K562 (cell line): ENCODE measurements around the gene MDN1. TPM values are rescaled to one million over a fixed set of nuclear protein-coding genes. Genes with fewer than 3 reads are reported as not detected.

ENCODE experiments used
- ATAC-seq: fragments of 200-7000 bp; cut with Tn5 transposase; 3 replicates; pipeline ENCODE4 v1.9.1; 2020; ENCODE audit warnings: moderate library complexity
- BruUV-seq: library from RNA; stranded (reverse); fragments of 400-500 nt; replicated peaks from 2 replicates; lab custom pipeline; 2021; lab: Mats Ljungman, UMichigan
- CTCF ChIA-PET: fragments of 300-600 bp; formaldehyde crosslinking; extraction: SDS; loops from one replicate; lab custom pipeline; 2021; ENCODE audit warnings: low intra/inter-chr PET ratio; lab: Yijun Ruan, JAX
- POLR2A ChIA-PET: fragments of 300-600, 350-650 bp; sonication (Branson Sonifier 250); formaldehyde crosslinking; extraction: SDS; loops from one replicate; lab custom pipeline; 2021; ENCODE audit warnings: antibody characterized with exemption, inconsistent platforms; lab: Yijun Ruan, JAX
- DNase-seq, 4 experiments: peaks; one replicate each; pipeline versions ENCODE4 v3.0.0 to v3.0.0-alpha.2; 2011 to 2018; ENCODE audit warnings: low spot score in 3 of 4, mixed read lengths in 3 of 4; ENCODE audit errors: extremely low read depth in 1 of 4
- FAIRE-seq: peaks from 2 replicates; lab custom pipeline; 2011; peaks lifted over from hg19 to GRCh38; lab: Jason Lieb, UNC
- H2AFZ ChIP-seq: 2 replicates; pipeline ENCODE4 v1.6.0; 2011; ENCODE audit warnings: low read depth, low read length, control low read depth, inconsistent platforms
- H3K27ac ChIP-seq: fragments of 200-600 bp; 3 replicates; pipeline ENCODE4 v1.8.0; 2011; ENCODE audit warnings: low read depth, mild to moderate bottlenecking, control low read depth, inconsistent platforms, low read length, moderate library complexity, mixed read lengths; ENCODE audit errors: extremely low read depth
- H3K27me3 ChIP-seq, 2 experiments: fragments of 300-600 bp in 1 of 2; 2 replicates in 1 of 2; 3 replicates in 1 of 2; pipeline versions ENCODE4 v1.6.0 to v1.8.0; 2011; ENCODE audit warnings: inconsistent platforms in 2 of 2, low read length in 2 of 2, mild to moderate bottlenecking in 1 of 2, mixed read lengths in 1 of 2, moderate library complexity in 1 of 2; ENCODE audit not compliant: control insufficient read depth in 2 of 2, insufficient read depth in 2 of 2
- H3K36me3 ChIP-seq: fragments of 300-600 bp; 3 replicates; pipeline ENCODE4 v1.8.0; 2011; ENCODE audit warnings: mild to moderate bottlenecking, low read length, inconsistent platforms; ENCODE audit not compliant: control insufficient read depth, insufficient read depth
- H3K4me1 ChIP-seq, 2 experiments: fragments of 200-600 bp in 1 of 2; replicated peaks in 1 of 2; 2 replicates in 1 of 2; 3 replicates in 1 of 2; pipeline versions ENCODE4 v1.5.1 to v1.8.0; 2011; ENCODE audit warnings: inconsistent platforms in 2 of 2, low read length in 2 of 2, mild to moderate bottlenecking in 1 of 2, mixed read lengths in 1 of 2, moderate library complexity in 1 of 2; ENCODE audit not compliant: control insufficient read depth in 2 of 2, insufficient read depth in 2 of 2
- H3K4me2 ChIP-seq: 2 replicates; pipeline ENCODE4 v1.6.1; 2011; ENCODE audit warnings: low read length, control low read depth, inconsistent platforms, mixed read lengths; ENCODE audit not compliant: insufficient read depth
- H3K4me3 ChIP-seq: fragments of 200-600 bp; sonication (generic), shearing (Covaris generic); 2 replicates; pipeline ENCODE4 v1.5.1; 2016; ENCODE audit warnings: control low read depth, inconsistent platforms
- H3K79me2 ChIP-seq: fragments of 200-600 bp; 3 replicates; pipeline ENCODE4 v1.8.0; 2011; ENCODE audit warnings: low read length, inconsistent platforms; ENCODE audit not compliant: control insufficient read depth, insufficient read depth
- H3K9ac ChIP-seq, 2 experiments: 2 replicates each; pipeline versions ENCODE4 v1.6.0 to v1.6.1; 2011; ENCODE audit warnings: low read depth in 2 of 2, low read length in 2 of 2, control low read depth in 1 of 2, inconsistent platforms in 1 of 2, mild to moderate bottlenecking in 1 of 2, mixed read lengths in 1 of 2; ENCODE audit not compliant: insufficient read depth in 1 of 2
- H3K9me1 ChIP-seq: one replicate; pipeline ENCODE4 v1.6.0; 2011; ENCODE audit warnings: inconsistent platforms, mild to moderate bottlenecking, low read length, moderate library complexity; ENCODE audit not compliant: control insufficient read depth, insufficient read depth
- H3K9me3 ChIP-seq: replicated peaks from 2 replicates; pipeline ENCODE4 v1.5.1; 2011; ENCODE audit warnings: low read depth, low read length, inconsistent platforms; ENCODE audit not compliant: control insufficient read depth, insufficient read depth
- H4K20me1 ChIP-seq: replicated peaks from 2 replicates; pipeline ENCODE4 v1.6.1; 2011; ENCODE audit warnings: low read length, inconsistent platforms, mixed read lengths; ENCODE audit not compliant: control insufficient read depth, insufficient read depth
- BCL6 ChIP-seq: fragments of 250-450 bp; sonication (Bioruptor Pico); IDR thresholded peaks from 2 replicates; pipeline ENCODE4 v1.4.0; 2020
- BRD9 ChIP-seq: fragments of 450-650 bp; IDR thresholded peaks from 2 replicates; pipeline ENCODE4 v1.6.1; 2018; ENCODE audit warnings: low read depth; ENCODE audit not compliant: partially characterized antibody
- ETV6 ChIP-seq, 3 experiments: fragments of 150-350 bp in 1 of 3; sonication (generic) in 1 of 3; formaldehyde crosslinking in 1 of 3; IDR thresholded peaks; 2 replicates each; pipeline versions ENCODE4 v1.6.1 to v1.8.0; 2014 to 2022; ENCODE audit warnings: borderline replicate concordance in 2 of 3, low read depth in 2 of 3, antibody characterized with exemption in 1 of 3, low read length in 1 of 3, mild to moderate bottlenecking in 1 of 3, missing genetic modification reagents in 1 of 3
- KLF1 ChIP-seq: fragments of 450-650 bp; IDR thresholded peaks from 2 replicates; pipeline ENCODE4 v1.6.1; 2016; ENCODE audit warnings: missing genetic modification characterization, missing compliant biosample characterization
- MITF ChIP-seq: IDR thresholded peaks from 2 replicates; pipeline ENCODE4 v1.6.1; 2014; ENCODE audit warnings: antibody characterized with exemption
- MXI1 ChIP-seq: IDR thresholded peaks from 2 replicates; pipeline ENCODE4 v1.6.1; 2011; ENCODE audit warnings: low read depth, mild to moderate bottlenecking, improper control_type of control experiment, low read length
- TBP ChIP-seq: optimal IDR thresholded peaks from 2 replicates; pipeline ENCODE3; 2011; ENCODE audit warnings: low read depth, low read length, improper control_type of control experiment
- TEAD1 ChIP-seq, 2 experiments: fragments of 450-650 bp in 1 of 2; sonication (generic) in 1 of 2; formaldehyde crosslinking; IDR thresholded peaks; 2 replicates each; pipeline versions ENCODE4 v1.4.0 to v1.8.0; 2020 to 2022; ENCODE audit warnings: mild to moderate bottlenecking in 2 of 2, missing genetic modification reagents in 1 of 2
- TEAD4 ChIP-seq, 2 experiments: sonication (generic) in 1 of 2; formaldehyde crosslinking in 1 of 2; IDR thresholded peaks; 2 replicates each; pipeline versions ENCODE4 v1.6.1 to v1.8.0; 2012 to 2022; ENCODE audit warnings: borderline replicate concordance in 1 of 2, inconsistent platforms in 1 of 2, low read length in 1 of 2, mild to moderate bottlenecking in 1 of 2, missing genetic modification reagents in 1 of 2
- VEZF1 ChIP-seq: fragments of 200-800 bp; sonication (Bioruptor generic); IDR thresholded peaks from 2 replicates; pipeline ENCODE4 v1.6.1; 2017; ENCODE audit warnings: missing genetic modification characterization, missing compliant biosample characterization
- ZFP1 ChIP-seq: fragments of 450-650 bp; formaldehyde crosslinking; IDR thresholded peaks from 2 replicates; pipeline ENCODE4 v1.4.0; 2020; ENCODE audit warnings: mild to moderate bottlenecking, mixed read lengths
- ZNF217 ChIP-seq: sonication (generic); formaldehyde crosslinking; IDR thresholded peaks from 2 replicates; pipeline ENCODE4 v1.8.0; 2022; ENCODE audit warnings: mild to moderate bottlenecking, missing genetic modification reagents
- WGBS: fragments of 100-300 bp; shearing (Covaris generic); methylation state at CpG from one replicate; pipeline ENCODE4 v1.1.6; 2016; ENCODE audit warnings: low coverage, mixed read lengths; ENCODE audit not compliant: insufficient coverage; ENCODE audit errors: missing lambda C conversion rate; 5-methylcytosine and 5-hydroxymethylcytosine counted together
- in situ Hi-C: fragments of 300-500 bp; cut with MboI; formaldehyde crosslinking; loops from 4 replicates; pipeline ENCODE4 v1.15.0; 2018; ENCODE audit warnings: inconsistent platforms, mixed read lengths
- intact Hi-C: fragments of 100-400 bp; cut with micrococcal nuclease; formaldehyde crosslinking; loops from 2 replicates; pipeline ENCODE4 v1.14.2; 2022
- polyA plus RNA-seq, 8 experiments: library from polyadenylated mRNA; depleted of rRNA in 4 of 8; stranded (reverse) in 5 of 8; unstranded in 3 of 8; fragments of >200 nt; fragmentation: Nextera tagmentation in 2 of 8; fragmentation: Illumina TruSeq in 1 of 8; extraction: Ambion mirVana in 2 of 8; extraction: Trizol in 1 of 8; gene quantifications; 2 replicates each; pipeline versions ENCODE4 v1.2.1 to v1.2.3, GENCODE V29; 2011 to 2014; ENCODE audit warnings: inconsistent platforms in 1 of 8, missing spikeins in 1 of 8
- total RNA-seq, 7 experiments: library from RNA; depleted of rRNA in 6 of 7; stranded (reverse); fragments of >200 nt in 6 of 7; fragmentation: Illumina TruSeq in 2 of 7; extraction: Trizol in 2 of 7; gene quantifications; 2 replicates each; pipeline versions ENCODE4 v1.2.1 to v1.2.3, GENCODE V29; 2011 to 2021; ENCODE audit warnings: low replicate concordance in 1 of 7
- TF ChIP-seq, protein P1 (sequence below): fragments of 250-450 bp; sonication (Bioruptor Pico); IDR thresholded peaks from 2 replicates; pipeline ENCODE4 v1.8.0; 2022; ENCODE audit warnings: moderate library complexity, mild to moderate bottlenecking, inconsistent platforms
- TF ChIP-seq, protein P2 (sequence below): sonication (generic); formaldehyde crosslinking; IDR thresholded peaks from 2 replicates; pipeline ENCODE4 v1.8.0; 2022; ENCODE audit warnings: missing genetic modification reagents, mild to moderate bottlenecking, borderline replicate concordance

Gene MDN1
- total and polyA plus RNA-seq, 9 of the 15 experiments (the other 6 are each of a cell fraction or from before 2014, with no cell fraction given), result 25.6 to 93.6 (median 43.0) TPM

GRCh38 chr6:89818977-89819335, 638 bp downstream of the MDN1 start:
- FAIRE-seq (peak; percentile 63), DNase-seq (peak in 2 of 4 experiments; percentile 17 to 57), ATAC-seq (peak; percentile 64)
- peaks cover 12% of the 10 kb centered on the region for H4K20me1 ChIP-seq
- H3K36me3 ChIP-seq, result peaks cover 30% of the 10 kb centered on the region; the same call in 2 of the 3 replicates
- WGBS, result under 1% methylated on average over 14 of the region's 14 CpGs
- no peaks in the 10 kb centered on the region for H3K27me3 ChIP-seq
- H3K4me1 ChIP-seq, result peaks cover 12 to 14% of the 10 kb centered on the region in 2 experiments; a peak in 4 of 5 replicates
- CTCF ChIA-PET, result no interaction called here
- BruUV-seq, result no TSS peak
- H3K9me1 ChIP-seq, result no peaks in the 10 kb centered on the region
- H3K9me3 ChIP-seq, result no peaks in the 10 kb centered on the region
- peak overlapping the region; percentile 95 to 97 for H3K9ac ChIP-seq
- intact Hi-C loops (no loop called here), in situ Hi-C loops (no loop called here)
- POLR2A ChIA-PET, result interaction anchor here (0.9 to 3.9 kb wide), 5 partner anchors 10 to 33 kb away, joined by 3 to 43 read pairs (median 5); partner anchors contain the start of gene CASP8AP2
- peak overlapping the region; percentile 94 for H3K4me3 ChIP-seq
- peak overlapping the region; percentile 93 for H3K27ac ChIP-seq
- H3K79me2 ChIP-seq, result peaks cover 69% of the 10 kb centered on the region
- peak overlapping the region; percentile 97 for H2AFZ ChIP-seq
- peak overlapping the region; percentile 100 for H3K4me2 ChIP-seq
- TF ChIP-seq ZFP1 (CRISPR knock-in tag) (no peak), BCL6 (CRISPR knock-in tag) (no peak), MITF (no peak), ZNF217 (CRISPR knock-in tag) (0 out of 2 replicates have a peak, but pooled peaks have one; percentile 57), KLF1 (tag) (no peak), ETV6 (IDR thresholded peaks at IDR 0.05; ENCODE audit: borderline replicate concordance in 1 of 2, low read depth in 2 of 2, low read length in 1 of 2) (no peak), ETV6 (CRISPR knock-in tag; IDR thresholded peaks at IDR 0.05; ENCODE audit: borderline replicate concordance) (peak; percentile 24; the same call in 1 of the 2 replicates), MXI1 (0 out of 2 replicates have a peak, but pooled peaks have one; percentile 29), VEZF1 (CRISPR knock-in tag) (no peak), TBP (peak; percentile 44), TEAD1 (CRISPR knock-in tag; IDR thresholded peaks at IDR 0.05) (peak in 1 of 2 experiments; percentile 65; a peak in 1 of 4 replicates), TEAD4 (IDR thresholded peaks at IDR 0.05; ENCODE audit: low read length) (0 out of 2 replicates have a peak, but pooled peaks have one; percentile 43), TEAD4 (CRISPR knock-in tag; IDR thresholded peaks at IDR 0.05; ENCODE audit: borderline replicate concordance) (no peak), BRD9 (no peak)
- TF ChIP-seq, protein P1, sequence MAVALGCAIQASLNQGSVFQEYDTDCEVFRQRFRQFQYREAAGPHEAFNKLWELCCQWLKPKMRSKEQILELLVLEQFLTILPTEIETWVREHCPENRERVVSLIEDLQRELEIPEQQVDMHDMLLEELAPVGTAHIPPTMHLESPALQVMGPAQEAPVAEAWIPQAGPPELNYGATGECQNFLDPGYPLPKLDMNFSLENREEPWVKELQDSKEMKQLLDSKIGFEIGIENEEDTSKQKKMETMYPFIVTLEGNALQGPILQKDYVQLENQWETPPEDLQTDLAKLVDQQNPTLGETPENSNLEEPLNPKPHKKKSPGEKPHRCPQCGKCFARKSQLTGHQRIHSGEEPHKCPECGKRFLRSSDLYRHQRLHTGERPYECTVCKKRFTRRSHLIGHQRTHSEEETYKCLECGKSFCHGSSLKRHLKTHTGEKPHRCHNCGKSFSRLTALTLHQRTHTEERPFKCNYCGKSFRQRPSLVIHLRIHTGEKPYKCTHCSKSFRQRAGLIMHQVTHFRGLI, result no peak
- TF ChIP-seq, protein P2, sequence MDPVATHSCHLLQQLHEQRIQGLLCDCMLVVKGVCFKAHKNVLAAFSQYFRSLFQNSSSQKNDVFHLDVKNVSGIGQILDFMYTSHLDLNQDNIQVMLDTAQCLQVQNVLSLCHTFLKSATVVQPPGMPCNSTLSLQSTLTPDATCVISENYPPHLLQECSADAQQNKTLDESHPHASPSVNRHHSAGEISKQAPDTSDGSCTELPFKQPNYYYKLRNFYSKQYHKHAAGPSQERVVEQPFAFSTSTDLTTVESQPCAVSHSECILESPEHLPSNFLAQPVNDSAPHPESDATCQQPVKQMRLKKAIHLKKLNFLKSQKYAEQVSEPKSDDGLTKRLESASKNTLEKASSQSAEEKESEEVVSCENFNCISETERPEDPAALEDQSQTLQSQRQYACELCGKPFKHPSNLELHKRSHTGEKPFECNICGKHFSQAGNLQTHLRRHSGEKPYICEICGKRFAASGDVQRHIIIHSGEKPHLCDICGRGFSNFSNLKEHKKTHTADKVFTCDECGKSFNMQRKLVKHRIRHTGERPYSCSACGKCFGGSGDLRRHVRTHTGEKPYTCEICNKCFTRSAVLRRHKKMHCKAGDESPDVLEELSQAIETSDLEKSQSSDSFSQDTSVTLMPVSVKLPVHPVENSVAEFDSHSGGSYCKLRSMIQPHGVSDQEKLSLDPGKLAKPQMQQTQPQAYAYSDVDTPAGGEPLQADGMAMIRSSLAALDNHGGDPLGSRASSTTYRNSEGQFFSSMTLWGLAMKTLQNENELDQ (CRISPR knock-in tag), result peak; percentile 88; the same call in 1 of the 2 replicates
